HepG2 (cell line): ENCODE data around the gene FAM221B. TPM values are rescaled to one million over a fixed set of nuclear protein-coding genes. Genes with fewer than 3 reads are reported as not detected.
A peak's percentile ranks its signal among the peaks of the same experiment; 100 is the strongest.

Source experiments
- ATM ChIP-seq: fragments of 450-650 bp; IDR thresholded peaks from 2 replicates; pipeline ENCODE4 v1.7.1; 2017; ENCODE audit warnings: mild to moderate bottlenecking, borderline replicate concordance
- CREM ChIP-seq, 2 experiments: sonication (generic) in 1 of 2; formaldehyde crosslinking in 1 of 2; IDR thresholded peaks; 2 replicates each; pipeline versions ENCODE4 v1.4.0 to v1.6.1; 2016 to 2020; ENCODE audit warnings: antibody characterized with exemption in 1 of 2, mild to moderate bottlenecking in 1 of 2, missing genetic modification reagents in 1 of 2
- GTF2F1 ChIP-seq: fragments of 150-350 bp; IDR thresholded peaks from 2 replicates; pipeline ENCODE4 v1.6.1; 2014; ENCODE audit warnings: low read length
- HNF1A ChIP-seq, 2 experiments: sonication (generic) in 1 of 2; formaldehyde crosslinking in 1 of 2; IDR thresholded peaks; 2 replicates each; pipeline versions ENCODE4 v1.4.0 to v1.6.1; 2016 to 2020; ENCODE audit warnings: borderline replicate concordance in 1 of 2, low read depth in 1 of 2, mild to moderate bottlenecking in 1 of 2, missing genetic modification reagents in 1 of 2
- KDM5A ChIP-seq: fragments of 200-600 bp; sonication (generic); IDR thresholded peaks from 2 replicates; pipeline ENCODE4 v1.7.0; 2018; ENCODE audit warnings: antibody characterized with exemption, mild to moderate bottlenecking, low read length, borderline replicate concordance
- MXD4 ChIP-seq: IDR thresholded peaks from 2 replicates; pipeline ENCODE4 v1.6.1; 2016; ENCODE audit warnings: mild to moderate bottlenecking, missing biosample characterization, missing genetic modification reagents
- SMAD9 ChIP-seq: sonication (generic); formaldehyde crosslinking; IDR thresholded peaks from 2 replicates; pipeline ENCODE4 v1.5.1; 2020; ENCODE audit warnings: mild to moderate bottlenecking, missing genetic modification reagents
- SOX6 ChIP-seq, 2 experiments: fragments of 450-650 bp in 1 of 2; sonication (generic) in 1 of 2; formaldehyde crosslinking in 1 of 2; IDR thresholded peaks; 2 replicates each; pipeline versions ENCODE4 v1.4.0 to v1.6.1; 2017 to 2020; ENCODE audit warnings: antibody characterized with exemption in 1 of 2, mild to moderate bottlenecking in 1 of 2, missing genetic modification reagents in 1 of 2
- SP140L ChIP-seq: sonication (generic); formaldehyde crosslinking; IDR thresholded peaks from 2 replicates; pipeline ENCODE4 v1.4.0; 2020; ENCODE audit warnings: missing genetic modification reagents, borderline replicate concordance
- TBP ChIP-seq: sonication (generic); formaldehyde crosslinking; IDR thresholded peaks from 2 replicates; pipeline ENCODE4 v1.5.0; 2020; ENCODE audit warnings: missing genetic modification reagents
- TFE3 ChIP-seq: IDR thresholded peaks from 2 replicates; pipeline ENCODE4 v1.6.1; 2016
- ZNF232 ChIP-seq: sonication (generic); formaldehyde crosslinking; IDR thresholded peaks from 2 replicates; pipeline ENCODE4 v1.4.0; 2020; ENCODE audit warnings: missing genetic modification reagents, borderline replicate concordance
- ZNF3 ChIP-seq: IDR thresholded peaks from 2 replicates; pipeline ENCODE4 v1.7.0; 2017; ENCODE audit warnings: inconsistent platforms
- ZNF33A ChIP-seq: sonication (generic); formaldehyde crosslinking; IDR thresholded peaks from 2 replicates; pipeline ENCODE4 v1.5.1; 2020; ENCODE audit warnings: missing genetic modification reagents, mild to moderate bottlenecking, moderate library complexity, borderline replicate concordance
- ZNF432 ChIP-seq: sonication (generic); formaldehyde crosslinking; IDR thresholded peaks from 2 replicates; pipeline ENCODE4 v1.5.0; 2020; ENCODE audit warnings: missing genetic modification reagents, mild to moderate bottlenecking, borderline replicate concordance
- ZNF704 ChIP-seq: sonication (generic); formaldehyde crosslinking; IDR thresholded peaks from 2 replicates; pipeline ENCODE4 v1.8.1; 2023; ENCODE audit warnings: mild to moderate bottlenecking, inconsistent platforms, moderate library complexity, missing genetic modification reagents, borderline replicate concordance
- polyA plus RNA-seq, 8 experiments: library from polyadenylated mRNA; depleted of rRNA in 3 of 8; stranded (reverse) in 7 of 8; unstranded in 1 of 8; fragments of >200 nt; fragmentation: Illumina TruSeq in 4 of 8; extraction: Trizol in 4 of 8; gene quantifications; 2 replicates each; pipeline versions ENCODE4 v1.2.1 to v1.2.3, GENCODE V29; 2011 to 2016; ENCODE audit warnings: low read depth in 4 of 8, missing spikeins in 1 of 8, mixed read lengths in 1 of 8; ENCODE audit not compliant: insufficient read depth in 1 of 8
- total RNA-seq, 5 experiments: library from RNA; depleted of rRNA; stranded (reverse); fragments of >200 nt; fragmentation: Illumina TruSeq; extraction: Trizol; gene quantifications; 2 replicates each; pipeline ENCODE4 v1.2.3, GENCODE V29; 2016; ENCODE audit warnings: low read depth in 1 of 5

The FAM221B gene
- total and polyA plus RNA-seq, 2 of the 13 experiments (the other 11 are each of a cell fraction or from before 2014, with no cell fraction given) = not detected

- TF ChIP-seq SP140L (no peak), ZNF3 (no peak), MXD4 (CRISPR knock-in tag) (no peak), CREM (IDR thresholded peaks at IDR 0.05) (no peak), CREM (CRISPR knock-in tag; IDR thresholded peaks at IDR 0.05) (no peak), ZNF704 (no peak), SOX6 (IDR thresholded peaks at IDR 0.05) (no peak), SOX6 (CRISPR knock-in tag; IDR thresholded peaks at IDR 0.05) (peak; percentile 58; the same call in 1 of the 2 replicates), ZNF33A (no peak), SMAD9 (CRISPR knock-in tag) (no peak), ATM (no peak), TFE3 (CRISPR knock-in tag) (no peak), KDM5A (no peak), GTF2F1 (no peak), TBP (CRISPR knock-in tag) (no peak), ZNF232 (no peak), HNF1A (IDR thresholded peaks at IDR 0.05; ENCODE audit: low read depth) (no peak), HNF1A (CRISPR knock-in tag; IDR thresholded peaks at IDR 0.05; ENCODE audit: borderline replicate concordance) (no peak), ZNF432 (no peak)
Observed at GRCh38 chr9:35801328-35802128, 27.0 kb downstream of the FAM221B start (continued).
